GM19372 (cell line): ENCODE results near the gene ANKRD33B.
"Not testable (repeated sequence)": the region's sequence is repeated elsewhere in the genome, so short reads cannot be mapped to it uniquely, and the experiment has no call there.

Experiments
- ATAC-seq: cut with Tn5 transposase; IDR thresholded peaks from one replicate; pipeline ENCODE4 v1.9.1; 2021; ENCODE audit warnings: mild to moderate bottlenecking, low read depth, moderate library complexity; ENCODE audit not compliant: unreplicated experiment

The ANKRD33B gene

DNA sequence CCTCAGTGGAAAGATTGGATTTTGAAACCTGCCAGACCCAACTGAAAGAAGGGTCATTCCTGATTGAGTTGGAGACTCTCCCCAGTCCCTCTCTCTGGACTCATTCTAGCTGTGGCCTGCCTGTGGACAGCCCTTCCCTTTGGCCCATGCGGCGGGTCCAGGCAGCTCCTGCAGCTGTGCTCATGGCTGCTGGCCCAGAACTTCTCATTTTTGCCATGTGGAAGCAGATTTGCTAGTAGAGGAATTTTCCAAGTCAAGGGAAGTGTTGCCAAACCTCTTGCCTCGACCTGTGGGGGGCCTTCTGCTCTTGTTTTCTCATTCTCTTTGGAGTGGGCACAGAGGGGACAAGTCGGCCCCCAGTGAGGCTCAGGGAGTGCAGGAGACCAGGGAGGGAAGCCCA, 89.2 kb downstream of the ANKRD33B start:
- no peak for ATAC-seq

DNA sequence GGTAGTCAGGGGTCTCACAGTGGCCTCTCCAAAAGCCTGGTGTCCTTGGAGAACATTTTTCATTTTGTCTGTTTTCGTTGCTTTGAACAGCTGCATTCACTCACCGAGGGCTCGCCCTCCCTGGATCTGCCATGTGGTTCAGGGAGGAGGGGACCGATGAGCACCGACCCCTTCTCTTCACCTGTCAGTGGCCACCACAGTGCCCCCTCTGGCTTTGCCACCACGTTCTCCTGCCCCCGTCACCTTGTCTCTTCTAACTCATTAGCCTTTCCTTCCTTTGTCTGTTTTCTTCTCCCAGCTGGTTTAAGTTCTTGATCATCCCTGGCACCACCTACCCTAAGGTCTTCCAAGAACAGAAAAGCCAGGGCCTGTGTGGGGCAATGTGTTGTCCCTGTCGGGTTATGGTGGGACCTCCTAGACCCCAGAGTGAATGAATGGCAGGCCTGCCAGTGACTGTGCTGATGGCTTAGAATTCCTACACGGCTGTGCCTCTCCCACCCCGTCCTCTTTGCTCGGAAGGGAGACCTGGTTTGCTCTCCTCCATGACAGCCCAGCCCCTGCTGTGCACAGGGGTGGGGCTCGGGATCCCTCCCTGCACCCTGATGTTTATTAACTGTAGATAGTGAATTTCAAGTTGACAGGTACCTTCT, 90.0 kb downstream of the ANKRD33B start:
- ATAC-seq, result no peak

DNA sequence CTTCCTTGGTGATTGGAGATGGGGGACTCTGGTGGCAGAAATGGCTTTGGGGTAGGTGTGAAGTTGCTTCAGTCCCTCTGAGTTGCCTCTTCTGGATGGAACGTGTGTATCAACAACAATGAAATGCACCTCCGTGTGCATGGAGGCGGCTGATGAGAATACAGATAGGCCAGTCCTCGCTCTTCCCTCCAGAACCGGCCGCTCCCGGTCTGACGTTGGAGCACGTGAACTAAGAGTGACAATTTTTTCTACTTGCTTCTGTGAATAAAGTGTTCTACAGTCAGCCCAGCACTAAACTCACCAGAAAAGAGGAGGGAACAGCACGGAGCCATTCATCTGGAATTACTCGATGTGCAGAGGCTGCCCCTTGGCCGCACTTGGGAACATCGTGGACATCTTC, 90.7 kb downstream of the ANKRD33B start:
- ATAC-seq, result no peak

- no peak for ATAC-seq
These were observed 91.5 kb downstream of the ANKRD33B start for GRCh38 chr5:10655161-10655971.

GRCh38 chr5:10655972-10656830, 92.3 kb downstream of the ANKRD33B start:
- ATAC-seq, result no peak

- no peak for ATAC-seq
These were observed 94.4 kb downstream of the ANKRD33B start for GRCh38 chr5:10658265-10658664.

GRCh38 chr5:10660135-10660534, 96.3 kb downstream of the ANKRD33B start:
- no peak for ATAC-seq

DNA sequence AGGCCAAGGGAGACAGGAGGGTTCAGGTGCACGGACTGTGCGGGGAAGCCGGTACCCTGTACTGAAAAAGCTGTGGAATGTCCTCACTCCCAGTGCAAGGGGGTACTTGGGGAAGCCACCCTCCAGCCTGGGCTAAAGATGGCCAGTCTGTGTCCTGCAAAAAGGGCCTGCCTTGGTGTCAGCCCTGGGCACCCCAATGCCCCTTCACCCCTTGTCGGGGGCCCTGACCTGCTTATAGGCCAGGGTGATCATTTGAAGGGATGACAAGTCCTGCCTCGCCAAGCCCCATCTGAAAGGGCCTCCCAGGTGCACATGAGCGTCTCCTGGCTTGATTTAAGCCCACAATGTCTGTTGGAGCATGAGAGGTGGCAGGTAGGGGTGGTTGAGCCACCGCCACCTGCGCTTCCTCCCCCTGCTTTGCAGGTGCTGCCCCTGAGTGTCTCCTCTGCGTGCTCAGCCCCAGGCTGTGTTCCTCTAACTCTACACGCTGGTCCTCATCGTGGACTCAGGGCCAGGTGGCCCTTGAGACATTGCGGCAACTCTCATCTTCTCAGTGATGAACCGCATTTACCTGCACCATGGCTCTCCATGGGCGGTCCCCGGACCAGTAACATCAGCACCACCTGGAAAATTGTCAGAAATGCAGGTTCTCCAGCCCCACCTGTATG, 97.0 kb downstream of the ANKRD33B start:
- ATAC-seq, result no peak

- ATAC-seq, result no peak
These were observed 97.5 kb downstream of the ANKRD33B start for GRCh38 chr5:10661401-10661800.

DNA sequence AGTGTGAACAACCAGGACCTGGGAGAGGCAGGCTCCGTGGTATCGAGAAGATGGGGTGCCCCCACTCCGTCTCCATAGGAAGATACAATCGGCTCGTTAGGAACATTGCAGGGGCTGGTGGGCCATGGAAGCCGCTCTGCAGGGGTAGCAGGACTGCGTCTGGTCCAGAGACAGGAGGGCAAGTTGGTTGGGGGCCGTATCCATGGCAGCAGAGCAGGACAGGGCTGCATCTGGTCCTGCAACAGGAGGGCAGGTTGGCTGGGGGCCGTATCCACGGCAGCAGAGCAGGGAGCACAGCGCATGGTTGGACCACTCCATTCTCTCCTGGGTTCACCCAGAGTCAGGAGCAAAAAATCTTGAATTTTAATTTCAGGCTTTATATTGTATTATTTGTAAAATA, 98.2 kb downstream of the ANKRD33B start:
- no peak for ATAC-seq

DNA sequence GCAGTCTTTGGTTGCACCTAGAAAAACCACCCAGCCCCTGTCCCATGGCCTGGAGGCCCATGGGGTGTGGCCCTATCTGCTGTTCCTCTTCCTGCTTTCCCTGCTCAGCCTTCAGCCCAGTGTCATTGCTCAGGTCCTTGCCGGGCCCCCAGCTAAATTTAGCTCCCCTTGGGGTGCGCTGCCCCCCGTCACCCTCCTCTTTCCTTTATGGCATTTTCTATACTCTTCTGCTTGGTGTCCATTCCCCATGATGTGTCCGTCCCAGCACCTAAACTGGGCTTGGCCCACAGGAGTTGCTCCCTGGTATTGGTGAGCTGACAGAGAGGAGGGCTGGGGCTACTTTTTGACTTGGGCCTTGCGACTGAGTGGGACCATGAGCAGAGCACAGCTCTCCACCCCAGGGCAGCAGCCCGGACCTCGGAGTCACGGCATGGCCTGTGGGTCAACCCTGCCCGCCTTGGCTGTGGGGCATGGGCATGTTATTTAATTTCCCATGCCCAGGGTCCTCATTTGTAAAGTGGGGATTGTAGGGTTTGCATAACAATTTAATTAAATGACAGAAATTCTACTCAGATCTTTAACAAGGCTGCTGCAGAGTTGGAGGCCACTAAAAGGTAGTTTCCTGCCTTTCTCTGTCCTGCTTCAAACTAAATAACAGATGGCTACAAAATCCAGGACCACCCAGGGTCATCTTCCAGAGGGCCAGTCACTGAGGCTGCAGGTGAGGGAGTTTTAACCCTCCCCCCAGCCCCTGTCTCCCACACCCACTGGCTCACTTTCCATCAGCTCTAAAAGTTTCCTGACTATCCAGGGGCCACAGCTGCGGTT, 99.0 kb downstream of the ANKRD33B start:
- no peak for ATAC-seq

DNA sequence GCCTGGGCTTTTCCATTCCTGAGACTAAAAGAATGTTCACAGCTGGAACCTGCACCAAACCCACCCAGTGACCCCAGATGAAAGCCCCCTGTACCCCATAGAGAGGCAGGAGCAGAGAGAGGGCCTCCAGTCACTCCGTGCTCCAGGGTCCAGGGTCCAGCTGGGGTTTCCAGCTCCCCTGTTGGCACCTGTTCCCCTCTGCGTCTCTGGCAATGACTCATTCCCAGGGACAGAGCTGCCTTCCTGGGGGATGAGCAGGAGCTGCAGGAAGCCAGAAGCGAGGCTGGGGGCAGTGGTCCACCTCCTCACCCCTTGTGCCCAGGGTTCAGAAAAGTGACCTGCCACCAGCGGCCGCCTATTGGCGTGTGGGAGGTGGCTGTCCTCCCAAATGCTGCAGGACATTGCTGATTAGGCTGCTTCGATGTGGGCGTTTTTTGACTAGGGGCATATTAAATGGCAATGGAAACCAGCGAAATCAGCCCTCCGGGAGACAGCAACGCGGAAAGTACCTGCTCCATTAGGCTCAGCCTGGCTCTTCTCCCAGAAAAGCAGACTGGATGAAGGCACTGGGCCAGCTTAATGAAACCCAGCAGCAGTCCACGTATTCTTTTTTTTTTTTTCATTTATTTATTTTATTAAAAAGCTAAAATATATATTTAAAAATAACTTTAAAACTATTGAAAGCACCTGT, 99.8 kb downstream of the ANKRD33B start:
- no peak for ATAC-seq

- not testable (repeated sequence) for ATAC-seq
These were observed 100.4 kb downstream of the ANKRD33B start for GRCh38 chr5:10664180-10664769.

GRCh38 chr5:10665799-10666198, 101.9 kb downstream of the ANKRD33B start:
- ATAC-seq, result no peak

DNA sequence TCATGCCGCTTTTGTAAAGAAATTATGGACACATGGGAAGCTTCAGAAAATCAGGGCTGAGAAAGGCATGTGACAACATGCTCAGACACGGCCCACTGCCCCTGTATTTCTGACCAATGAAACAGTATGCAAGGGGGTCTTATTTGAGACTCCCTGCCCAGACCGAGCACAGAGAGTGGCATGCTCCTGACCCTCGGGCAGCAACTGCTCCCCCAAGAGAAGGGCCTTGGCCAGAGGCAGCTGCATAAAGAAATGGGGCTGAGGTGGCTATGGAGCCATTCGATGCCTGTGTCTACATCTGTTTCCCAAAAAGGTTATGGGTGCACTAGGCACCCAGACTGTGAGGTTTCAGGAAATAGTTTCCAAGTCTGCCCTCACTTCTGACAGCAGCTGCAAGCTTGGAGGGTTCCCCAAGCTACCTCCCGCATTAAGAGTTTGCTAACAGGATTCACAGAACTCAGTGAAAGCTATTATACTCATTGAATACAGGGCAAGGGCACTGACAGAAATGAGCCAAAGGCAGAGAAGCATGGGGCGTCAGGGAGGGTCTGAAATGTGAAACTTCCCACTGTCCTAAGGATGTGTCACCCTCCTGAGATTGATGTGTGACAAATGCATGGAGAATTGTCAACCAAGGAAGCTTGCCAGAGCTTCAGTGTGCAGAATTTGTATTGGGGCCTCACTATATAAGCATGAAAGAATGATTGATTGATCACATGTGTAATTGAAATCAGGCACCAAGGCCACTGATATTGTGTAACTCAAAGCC, 102.8 kb downstream of the ANKRD33B start:
- no peak for ATAC-seq

DNA sequence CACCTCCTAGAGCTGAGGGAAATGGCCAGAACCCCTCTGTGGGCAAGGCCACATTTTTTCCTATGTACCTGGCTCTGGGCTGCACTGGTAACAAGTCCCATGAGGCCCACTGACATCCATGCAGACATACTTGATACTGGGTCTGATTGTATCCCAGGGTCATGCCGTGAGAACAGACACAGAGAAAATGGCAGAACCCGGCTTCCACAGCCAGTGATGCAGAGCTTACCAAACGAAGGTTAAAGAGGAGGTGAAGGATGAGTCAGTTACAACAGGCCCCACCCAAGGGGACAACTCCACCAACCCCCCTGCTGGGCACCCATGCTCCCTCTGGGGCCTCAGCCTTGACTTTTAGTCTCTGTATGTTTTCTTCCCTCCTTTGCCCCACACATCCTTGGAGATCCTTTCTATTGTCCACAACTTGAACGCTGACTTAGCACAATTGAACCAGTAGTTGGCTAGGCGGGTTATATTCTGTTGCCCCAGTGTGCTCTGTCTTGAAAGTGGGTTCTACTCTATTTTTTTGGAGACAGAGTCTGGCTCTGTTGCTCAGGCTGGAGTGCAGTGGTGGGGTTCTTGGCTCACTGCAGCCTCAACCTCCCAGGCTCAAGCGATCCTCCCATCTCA, 103.7 kb downstream of the ANKRD33B start:
- no peak for ATAC-seq

DNA sequence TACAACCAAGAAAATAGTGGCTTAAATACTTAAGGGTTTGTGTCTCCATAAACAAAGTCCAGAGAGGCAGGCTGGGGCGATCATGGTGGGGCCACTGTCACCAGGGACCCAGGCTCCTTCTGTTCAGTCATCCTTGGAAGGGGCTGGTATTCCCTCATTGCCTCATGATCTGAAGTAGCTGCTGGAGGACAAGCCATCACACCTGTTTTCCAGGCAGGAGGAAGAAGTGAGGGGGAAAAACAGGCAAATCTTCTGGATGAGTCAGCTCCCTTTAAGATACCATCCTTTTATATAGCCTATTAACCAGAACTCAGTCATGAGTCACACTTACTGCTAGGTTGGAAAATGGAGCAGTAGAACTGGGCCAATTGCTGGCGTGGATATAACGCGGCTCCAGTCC, 104.8 kb downstream of the ANKRD33B start:
- no peak for ATAC-seq

- ATAC-seq, result no peak
These were observed 106.1 kb downstream of the ANKRD33B start for GRCh38 chr5:10669983-10670382.
